ENCODE data around the gene EPYC.

The EPYC gene

DNA sequence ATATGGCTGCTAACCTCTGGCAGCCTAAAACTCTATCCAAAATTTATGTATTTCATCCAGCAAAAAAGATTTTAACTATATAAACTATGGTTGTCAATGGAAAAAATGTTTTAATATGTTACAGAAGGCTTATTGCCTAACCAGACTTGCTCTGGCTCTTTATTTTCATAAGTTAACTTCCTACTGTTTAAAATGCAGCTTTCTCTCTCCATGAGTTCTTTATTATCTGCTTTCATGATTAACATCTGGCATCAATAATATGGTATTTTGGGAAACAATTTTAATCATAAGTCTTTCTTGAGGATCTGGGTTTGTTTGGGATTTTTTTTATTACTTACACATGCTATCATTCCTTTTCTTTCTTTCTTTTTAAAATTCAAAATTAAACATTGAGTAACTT, 32.5 kb upstream of the EPYC start:
- in situ Hi-C loops (cut with HindIII; ENCODE audit: low sequenced_read_pairs), result no loop called here
- no peak for DNase-seq (ENCODE audit: low read depth)
- no peak overlapping the region for H3K4me3 ChIP-seq (ENCODE audit: low read depth, low read length)
- TF ChIP-seq, protein P1, sequence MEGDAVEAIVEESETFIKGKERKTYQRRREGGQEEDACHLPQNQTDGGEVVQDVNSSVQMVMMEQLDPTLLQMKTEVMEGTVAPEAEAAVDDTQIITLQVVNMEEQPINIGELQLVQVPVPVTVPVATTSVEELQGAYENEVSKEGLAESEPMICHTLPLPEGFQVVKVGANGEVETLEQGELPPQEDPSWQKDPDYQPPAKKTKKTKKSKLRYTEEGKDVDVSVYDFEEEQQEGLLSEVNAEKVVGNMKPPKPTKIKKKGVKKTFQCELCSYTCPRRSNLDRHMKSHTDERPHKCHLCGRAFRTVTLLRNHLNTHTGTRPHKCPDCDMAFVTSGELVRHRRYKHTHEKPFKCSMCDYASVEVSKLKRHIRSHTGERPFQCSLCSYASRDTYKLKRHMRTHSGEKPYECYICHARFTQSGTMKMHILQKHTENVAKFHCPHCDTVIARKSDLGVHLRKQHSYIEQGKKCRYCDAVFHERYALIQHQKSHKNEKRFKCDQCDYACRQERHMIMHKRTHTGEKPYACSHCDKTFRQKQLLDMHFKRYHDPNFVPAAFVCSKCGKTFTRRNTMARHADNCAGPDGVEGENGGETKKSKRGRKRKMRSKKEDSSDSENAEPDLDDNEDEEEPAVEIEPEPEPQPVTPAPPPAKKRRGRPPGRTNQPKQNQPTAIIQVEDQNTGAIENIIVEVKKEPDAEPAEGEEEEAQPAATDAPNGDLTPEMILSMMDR (IDR thresholded peaks at IDR 0.05; ENCODE audit: low read depth, low read length, missing control alignments), result no peak

DNA sequence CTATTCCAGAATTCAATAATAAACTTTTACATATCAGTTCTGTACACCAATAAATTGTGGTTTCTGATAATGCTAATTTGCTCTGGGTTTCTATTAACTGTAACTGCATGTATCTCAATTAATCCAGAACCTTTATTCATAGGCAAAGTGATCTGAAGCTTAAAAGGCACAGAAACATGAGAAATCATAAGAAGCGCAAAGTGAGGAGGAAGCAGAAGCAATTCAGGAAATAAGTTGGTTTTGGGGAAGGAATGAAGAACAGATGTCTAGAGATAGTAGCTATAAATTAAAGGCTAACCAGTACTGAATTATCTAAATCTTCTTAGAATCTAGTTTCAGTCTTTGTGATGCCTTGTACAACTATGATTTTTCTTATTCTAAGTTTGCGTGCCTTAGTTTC, 28.5 kb upstream of the EPYC start:
- no peak for DNase-seq (ENCODE audit: low read depth)
- TF ChIP-seq, protein P1 (IDR thresholded peaks at IDR 0.05; ENCODE audit: low read depth, low read length, missing control alignments), result no peak
- in situ Hi-C loops (cut with HindIII; ENCODE audit: low sequenced_read_pairs), result no loop called here
- H3K4me3 ChIP-seq (ENCODE audit: low read depth, low read length), result no peak overlapping the region

DNA sequence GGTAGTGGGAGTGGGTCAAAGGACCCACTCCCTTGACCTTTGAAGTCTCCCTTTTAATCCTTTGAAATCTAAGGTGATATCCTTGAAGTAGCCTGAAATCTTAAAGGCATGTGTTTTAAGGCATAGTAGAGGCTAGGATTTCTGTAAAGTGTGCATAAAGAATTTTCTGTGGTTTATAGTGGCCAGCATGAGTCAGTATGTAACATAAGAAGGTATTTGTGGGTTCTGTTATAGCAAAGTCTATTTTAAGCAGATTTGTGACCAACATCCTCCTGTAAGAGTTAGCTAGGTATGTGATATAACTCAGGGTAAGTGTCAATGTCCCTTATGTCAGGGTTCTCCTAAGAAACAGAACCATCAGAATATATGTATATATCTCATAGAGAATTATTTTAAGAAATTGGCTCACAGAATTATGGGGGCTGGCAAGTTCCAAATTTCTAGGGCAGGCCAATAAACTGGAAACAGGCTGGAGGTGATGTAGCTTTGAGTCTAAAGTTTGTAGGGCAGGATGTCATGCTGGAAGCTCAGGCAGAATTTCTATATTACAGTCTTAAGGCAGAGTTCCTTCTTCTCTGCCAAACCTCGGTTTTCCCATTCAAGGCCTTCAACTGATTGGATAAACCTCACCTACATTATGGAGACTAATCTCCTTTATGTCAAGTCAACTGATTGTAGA, 18.7 kb upstream of the EPYC start:
- no peak overlapping the region for H3K4me3 ChIP-seq (ENCODE audit: low read depth, low read length)
- TF ChIP-seq, protein P1 (IDR thresholded peaks at IDR 0.05; ENCODE audit: low read depth, low read length, missing control alignments), result no peak
- peak; percentile 73 for DNase-seq (ENCODE audit: low read depth)
- in situ Hi-C loops (cut with HindIII; ENCODE audit: low sequenced_read_pairs), result no loop called here

- TF ChIP-seq, protein P1 (IDR thresholded peaks at IDR 0.05; ENCODE audit: low read depth, low read length, missing control alignments), result no peak
- in situ Hi-C loops (cut with HindIII; ENCODE audit: low sequenced_read_pairs), result no loop called here
- no peak overlapping the region for H3K4me3 ChIP-seq (ENCODE audit: low read depth, low read length)
- no peak for DNase-seq (ENCODE audit: low read depth)
These were observed 16.3 kb upstream of the EPYC start for GRCh38 chr12:91021076-91021475.

DNA sequence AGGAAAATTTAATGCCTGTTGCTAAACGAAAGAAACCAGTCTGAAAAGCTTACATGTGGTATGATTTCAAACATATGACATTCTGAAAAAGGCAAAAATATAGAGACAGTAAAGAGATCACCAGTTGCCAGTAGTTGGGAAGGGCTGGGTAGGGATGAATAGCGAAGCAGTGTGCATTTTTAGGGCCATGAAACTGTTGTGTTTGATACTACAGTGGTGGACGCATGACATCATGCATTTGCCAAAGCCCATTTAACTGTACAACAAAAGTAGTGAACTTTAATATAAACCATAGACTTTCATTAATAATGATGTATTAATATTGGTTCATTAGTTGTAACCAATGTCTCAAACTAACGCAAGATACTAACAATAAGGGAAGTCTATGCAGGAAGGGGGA, 14.7 kb upstream of the EPYC start:
- no peak for DNase-seq (ENCODE audit: low read depth)
- no peak overlapping the region for H3K4me3 ChIP-seq (ENCODE audit: low read depth, low read length)
- TF ChIP-seq, protein P1 (IDR thresholded peaks at IDR 0.05; ENCODE audit: low read depth, low read length, missing control alignments), result no peak
- in situ Hi-C loops (cut with HindIII; ENCODE audit: low sequenced_read_pairs), result no loop called here

- TF ChIP-seq, protein P1 (IDR thresholded peaks at IDR 0.05; ENCODE audit: low read depth, low read length, missing control alignments), result no peak
- DNase-seq (ENCODE audit: low read depth), result no peak
- in situ Hi-C loops (cut with HindIII; ENCODE audit: low sequenced_read_pairs), result no loop called here
- H3K4me3 ChIP-seq (ENCODE audit: low read depth, low read length), result no peak overlapping the region
These were observed 12.9 kb upstream of the EPYC start for GRCh38 chr12:91017511-91018263.
